Medulla oblongata (tissue), 1 donor: ENCODE data around the gene NKX1-2.

Experiments used
- DNase-seq: peaks from one replicate; pipeline ENCODE4 v3.0.0-alpha.2; 2015; ENCODE audit errors: extremely low spot score

Gene NKX1-2

GRCh38 chr10:124450012-124450782 lies at the start of gene NKX1-2:
TSS of gene NKX1-2 (minus strand) at chr10:124450035. CDS start at chr10:124449943, 92 bp downstream.
- DNase-seq = peak; percentile 40

GRCh38 chr10:124498056-124498455 lies 48.2 kb upstream of the NKX1-2 start:
- DNase-seq = no peak

- no peak for DNase-seq
Measured at GRCh38 chr10:124497196-124497881, 47.5 kb upstream of the NKX1-2 start.

- no peak for DNase-seq
Measured at GRCh38 chr10:124496620-124497019, 46.8 kb upstream of the NKX1-2 start.

DNA sequence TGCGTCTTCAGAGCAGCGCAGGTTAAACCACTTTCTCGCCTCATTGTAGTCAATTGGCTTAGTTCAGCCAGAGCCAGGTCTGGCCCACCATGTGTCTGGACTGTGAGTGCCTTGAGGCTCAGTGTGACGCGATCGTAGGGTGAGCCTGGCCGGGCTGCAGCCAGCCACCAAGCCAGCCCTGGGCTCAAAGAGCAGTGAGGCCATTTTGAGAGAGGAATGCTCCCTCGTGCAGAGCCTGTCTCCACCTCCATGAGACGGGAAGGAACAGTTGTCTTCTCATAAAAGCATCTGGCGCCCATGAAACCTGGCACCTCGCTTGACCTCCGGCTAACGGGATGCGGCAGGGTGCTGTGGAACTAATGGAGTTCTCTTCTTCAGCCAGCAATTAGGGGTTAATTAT lies 46.3 kb upstream of the NKX1-2 start:
- DNase-seq = no peak

- no peak for DNase-seq
Measured at GRCh38 chr10:124495725-124496124, 45.9 kb upstream of the NKX1-2 start.

DNA sequence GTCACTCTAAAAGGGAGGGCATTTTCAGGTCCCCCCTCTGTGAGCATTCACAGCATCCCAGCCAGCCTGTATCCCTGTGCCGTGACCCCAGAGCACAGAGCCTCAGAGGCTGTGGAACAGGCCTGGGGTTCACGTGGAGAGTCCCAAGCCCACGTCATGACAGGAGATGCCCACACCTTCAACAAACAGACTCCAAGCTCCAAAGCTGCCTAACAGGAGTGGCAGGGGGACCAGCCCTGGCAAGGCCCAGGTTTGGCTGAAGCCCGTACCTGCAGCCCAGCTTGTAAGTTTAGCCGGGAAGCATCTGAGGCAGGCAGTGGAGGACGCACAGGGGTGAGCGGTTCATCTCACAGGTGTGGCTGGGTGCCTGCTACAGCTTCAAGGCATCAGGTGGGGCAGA lies 45.3 kb upstream of the NKX1-2 start:
- no peak for DNase-seq

DNA sequence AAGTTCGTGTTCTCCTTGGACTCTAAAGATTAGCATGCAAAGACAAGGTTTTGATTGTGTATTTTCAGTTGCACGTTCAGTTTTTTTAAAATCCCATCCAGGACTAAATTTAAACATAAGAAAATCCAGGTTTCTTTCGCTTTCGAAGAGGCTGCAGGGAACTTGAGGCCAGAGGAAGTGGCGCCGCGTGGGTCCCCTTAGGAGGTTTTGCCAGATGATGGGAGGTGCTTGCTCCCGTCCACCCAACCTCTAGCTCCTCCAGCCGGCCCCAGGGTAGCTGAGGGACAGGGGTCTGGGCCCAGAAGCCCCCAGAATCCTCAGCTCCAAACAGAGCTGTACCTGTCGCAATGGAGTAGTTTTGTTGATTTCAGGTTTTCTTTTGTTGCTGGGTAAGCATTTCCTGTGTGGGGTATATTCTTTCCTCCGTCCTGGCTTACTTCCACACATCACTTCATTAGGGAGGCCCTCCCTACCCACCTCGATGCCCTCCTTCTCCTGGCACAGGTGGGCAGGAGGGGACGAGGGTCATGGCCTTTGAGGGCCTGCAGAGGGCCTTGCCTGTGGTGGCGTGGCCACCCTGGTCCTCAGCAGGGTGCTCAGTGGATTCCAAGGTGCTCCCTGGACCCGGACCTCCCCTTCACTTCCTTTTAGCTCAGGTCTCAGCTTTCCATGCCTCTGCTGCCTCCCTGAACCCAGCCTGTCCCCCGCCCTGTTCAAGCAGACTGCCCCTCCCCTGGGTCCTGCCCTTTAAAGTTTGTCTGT lies 44.4 kb upstream of the NKX1-2 start:
- no peak for DNase-seq

DNA sequence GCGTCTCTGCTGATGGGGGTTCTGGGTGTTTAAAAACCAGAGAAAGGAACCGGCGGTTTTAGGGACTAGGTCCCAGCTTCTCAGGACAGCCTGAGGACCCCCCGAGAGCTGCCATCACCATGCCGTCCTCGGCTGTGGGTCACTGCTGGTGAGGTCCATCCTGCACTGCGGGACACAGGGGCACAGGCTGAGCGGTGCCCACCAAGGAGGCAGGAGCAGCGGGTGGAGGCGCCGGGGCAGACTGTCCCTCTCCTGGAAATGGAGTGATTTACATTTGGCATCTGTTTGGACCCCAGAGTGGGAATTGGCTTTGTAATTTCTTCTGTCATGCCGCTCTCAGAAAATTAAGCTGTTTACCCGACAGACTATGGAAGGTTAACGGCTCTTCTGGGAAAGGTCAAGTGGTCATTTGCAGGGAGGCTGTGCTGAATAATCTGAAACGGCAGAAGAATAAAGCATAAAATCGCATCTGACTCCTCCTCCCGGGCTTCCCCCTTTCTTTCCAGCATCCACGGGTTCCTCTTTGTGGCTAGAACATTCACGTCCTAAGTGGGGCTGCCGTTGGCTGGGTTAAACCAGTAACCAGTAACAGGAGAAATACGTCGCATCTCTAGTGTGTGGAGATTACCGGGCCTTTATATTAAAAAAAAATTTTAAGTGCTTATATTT lies 43.5 kb upstream of the NKX1-2 start:
- DNase-seq = peak; percentile 14

DNA sequence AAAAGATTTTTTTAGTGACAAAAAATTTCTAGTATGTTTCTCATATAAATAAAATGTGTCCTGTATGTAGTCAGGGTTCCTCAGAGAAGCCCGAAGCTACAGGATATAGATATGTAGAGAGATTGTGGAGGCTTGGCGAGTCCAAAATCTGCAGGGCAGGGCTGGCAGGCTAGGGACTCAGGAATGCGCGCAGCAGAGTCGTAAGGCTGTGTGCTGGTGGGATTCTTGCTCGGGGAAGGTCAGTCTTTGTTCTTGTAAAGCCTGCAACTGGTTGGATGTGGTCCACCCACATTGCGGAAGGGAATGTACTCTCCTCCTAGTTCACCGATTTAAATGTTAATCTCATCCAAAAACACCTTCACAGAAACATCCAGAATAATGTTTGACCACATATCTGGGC lies 42.4 kb upstream of the NKX1-2 start:
- no peak for DNase-seq

GRCh38 chr10:124491105-124491504 lies 41.3 kb upstream of the NKX1-2 start:
- no peak for DNase-seq

- no peak for DNase-seq
Measured at GRCh38 chr10:124486635-124487034, 36.8 kb upstream of the NKX1-2 start.

GRCh38 chr10:124484661-124485060 lies 34.8 kb upstream of the NKX1-2 start:
- peak; percentile 12 for DNase-seq

DNA sequence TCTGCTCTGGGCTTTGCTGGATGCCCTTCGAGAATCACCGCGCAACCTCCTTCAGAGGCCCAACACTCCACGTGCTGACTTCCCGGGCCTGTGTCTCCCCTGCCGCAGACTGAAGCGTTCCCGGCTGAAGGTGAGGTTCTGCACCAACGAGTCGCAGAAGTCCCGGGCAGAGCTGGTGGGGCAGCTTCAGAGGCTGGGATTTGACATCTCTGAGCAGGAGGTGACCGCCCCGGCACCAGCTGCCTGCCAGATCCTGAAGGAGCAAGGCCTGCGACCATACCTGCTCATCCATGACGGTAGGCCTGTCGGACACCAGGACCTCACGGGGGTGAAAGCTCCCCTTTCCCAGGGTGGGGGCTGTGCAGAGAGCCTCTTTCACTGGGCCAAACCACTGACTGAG lies 34.2 kb upstream of the NKX1-2 start:
- DNase-seq = no peak

- DNase-seq = no peak
Measured at GRCh38 chr10:124482876-124483275, 33.0 kb upstream of the NKX1-2 start.

DNA sequence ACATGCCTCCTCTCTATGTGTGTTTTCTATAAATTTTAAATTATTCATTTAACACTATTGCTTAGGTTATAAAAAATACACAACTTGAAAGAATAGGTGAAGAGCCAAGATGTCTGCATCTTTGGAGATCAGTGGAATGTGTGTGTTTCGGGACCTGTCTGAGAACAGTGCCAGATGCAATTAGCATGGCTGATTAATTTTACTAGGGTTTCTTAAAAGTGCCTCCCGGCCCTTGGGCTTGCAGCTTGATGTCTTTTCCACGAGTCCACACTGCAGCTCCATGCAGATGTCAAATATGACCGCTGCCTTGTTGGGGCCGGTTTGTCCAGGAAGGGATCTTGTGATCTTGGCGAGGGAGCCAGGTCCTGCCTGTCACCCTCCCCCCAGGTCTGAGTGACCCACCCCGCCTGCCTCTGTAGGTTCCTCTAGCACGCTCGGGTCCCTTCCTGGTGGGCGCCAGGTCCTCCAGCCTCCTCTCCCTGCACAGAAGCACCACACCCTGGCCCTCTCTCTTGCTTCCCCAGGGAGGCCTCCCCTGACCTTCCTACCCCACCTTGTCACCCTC lies 32.5 kb upstream of the NKX1-2 start:
- no peak for DNase-seq

- no peak for DNase-seq
Measured at GRCh38 chr10:124481717-124482116, 31.9 kb upstream of the NKX1-2 start.

DNA sequence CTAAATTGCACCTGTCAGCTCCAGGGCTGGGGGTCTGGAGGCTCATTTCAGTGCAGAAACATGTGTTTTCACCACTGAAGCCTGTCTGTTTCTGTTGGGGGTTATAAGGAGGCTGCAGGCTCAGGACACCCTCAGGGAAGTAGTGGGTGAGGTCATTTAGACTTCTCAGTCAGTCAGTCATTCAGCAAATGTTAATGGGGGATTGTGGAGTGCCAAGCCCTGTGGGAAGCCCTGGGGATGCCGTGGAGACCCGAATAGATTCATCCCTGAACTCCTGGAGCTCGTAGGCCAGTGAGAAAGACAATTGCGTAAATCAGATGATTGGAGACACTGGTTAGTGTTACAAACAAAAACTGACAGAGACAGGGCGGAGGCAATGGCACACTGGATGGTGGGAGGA lies 31.0 kb upstream of the NKX1-2 start:
- no peak for DNase-seq

- DNase-seq = no peak
Measured at GRCh38 chr10:124478515-124478914, 28.7 kb upstream of the NKX1-2 start.

DNA sequence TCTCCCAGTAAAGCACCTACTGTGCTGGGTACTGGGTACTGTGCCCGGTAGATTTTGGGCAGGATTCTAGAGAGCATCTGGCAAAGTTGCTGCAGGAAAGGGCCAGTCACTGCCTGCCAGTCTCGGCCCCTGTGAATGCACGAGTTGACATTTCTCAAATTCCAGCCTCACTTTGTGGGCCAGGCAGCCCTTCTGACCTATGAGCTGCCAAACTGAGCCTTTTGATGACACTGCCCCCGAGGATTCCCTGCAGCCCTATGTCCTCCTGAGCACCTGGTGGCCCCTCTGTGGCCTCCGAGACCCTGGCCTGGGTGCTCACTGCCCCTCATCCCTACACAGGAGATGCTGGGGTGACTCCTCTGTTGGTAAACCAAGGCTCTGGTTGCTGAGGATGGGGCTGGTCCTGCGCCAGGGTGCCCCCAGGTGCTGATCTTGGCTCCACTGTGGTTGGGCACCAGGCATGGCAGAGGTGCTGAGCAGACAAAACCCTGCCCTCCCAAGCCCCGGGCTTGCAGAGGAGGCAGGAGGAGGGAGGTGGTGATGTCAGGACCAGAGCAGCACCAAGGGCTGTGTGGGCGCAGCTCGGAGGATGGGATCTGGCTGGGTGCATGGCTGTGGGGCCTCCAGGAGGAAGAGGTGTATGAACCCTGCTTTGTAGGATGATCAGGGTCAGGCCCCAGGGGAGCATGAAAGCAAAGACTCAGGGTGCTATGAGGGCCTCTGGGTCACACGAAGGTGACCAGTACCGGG lies 28.0 kb upstream of the NKX1-2 start:
- no peak for DNase-seq
